SKM-1 treated with dmso at 0.1 percent for 144 hours (cell line): Measurements from ENCODE around the gene DPP7.

Experiments
- DNase-seq: peaks from one replicate; lab custom pipeline; 2025; ENCODE audit not compliant: unreplicated experiment; lab: John Stamatoyannopoulos, UW

The DPP7 gene

GRCh38 chr9:137095664-137096517 is 18.6 kb downstream of the DPP7 start:
- DNase-seq = no peak

DNA sequence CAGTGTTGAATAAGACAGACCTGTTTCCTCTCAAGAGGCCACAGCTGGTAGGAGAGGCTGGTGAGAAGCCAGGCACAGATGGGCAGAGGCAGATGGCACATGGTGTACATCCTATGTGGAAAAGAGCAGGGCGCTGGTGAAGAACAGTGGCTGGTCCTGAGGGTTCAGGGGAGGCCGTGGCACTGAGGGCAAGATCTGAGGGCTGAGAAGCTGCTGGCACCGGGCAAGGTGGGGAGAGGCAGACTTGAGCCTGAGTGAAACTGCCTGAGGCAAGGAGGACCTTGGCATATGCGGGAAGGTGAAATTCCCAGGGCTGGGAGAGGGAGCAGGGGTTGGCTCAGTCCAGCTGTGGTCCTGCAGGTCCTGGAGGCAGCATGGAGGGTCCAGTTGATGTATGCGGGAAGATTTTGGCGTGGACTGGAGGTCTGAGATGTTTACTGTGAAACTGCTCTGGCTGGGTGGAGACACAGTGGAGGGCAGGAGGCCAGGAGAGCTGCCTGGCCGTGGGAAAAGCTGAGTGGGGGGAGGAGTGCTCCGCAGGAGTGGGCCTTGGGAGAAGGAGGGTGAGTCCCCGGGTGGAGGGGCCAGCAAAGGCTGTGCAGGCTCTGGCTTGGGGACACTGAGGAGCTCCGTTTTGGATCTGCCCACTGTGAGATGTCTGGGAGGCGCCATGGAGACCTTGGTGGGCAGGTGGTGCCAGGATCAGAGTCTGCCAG is 25.1 kb downstream of the DPP7 start:
- DNase-seq = no peak

GRCh38 chr9:137088121-137088520 is 26.4 kb downstream of the DPP7 start:
- no peak for DNase-seq

DNA sequence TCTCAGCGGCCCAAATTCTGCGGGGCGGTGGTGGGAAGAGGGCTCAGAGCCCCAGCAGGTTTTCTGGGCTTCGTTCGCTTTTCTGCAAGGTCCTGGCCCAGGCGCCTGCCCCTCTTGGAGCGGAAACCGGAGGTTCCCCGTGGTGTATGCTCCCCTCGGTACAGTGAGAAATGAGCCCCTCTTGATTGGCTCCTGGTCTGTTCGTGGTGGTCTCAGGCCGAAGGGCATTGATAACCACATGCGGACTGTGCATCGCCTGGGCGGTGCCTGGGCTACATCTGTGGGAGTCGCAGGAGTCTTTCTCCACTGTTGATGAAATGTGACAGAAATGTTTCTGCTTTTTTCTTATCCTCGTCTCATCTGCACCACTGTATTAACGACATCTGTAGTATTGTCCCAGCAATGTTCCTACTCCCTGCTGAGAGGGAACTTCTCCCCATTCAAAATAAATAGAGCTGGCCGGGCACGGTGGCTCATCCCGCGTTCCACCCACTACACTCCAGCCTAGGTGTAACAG is 27.1 kb downstream of the DPP7 start:
- DNase-seq = no peak

- DNase-seq = peak; percentile 97
Measured at GRCh38 chr9:137086531-137087408, 27.8 kb downstream of the DPP7 start, which contains the start of gene MAN1B1. TSS of gene MAN1B1 (plus strand) at chr9:137086985. CDS start at chr9:137087000, 15 bp downstream.

- no peak for DNase-seq
Measured at GRCh38 chr9:137085920-137086530, 28.5 kb downstream of the DPP7 start.

GRCh38 chr9:137084526-137084925 is 30.0 kb downstream of the DPP7 start:
- no peak for DNase-seq

DNA sequence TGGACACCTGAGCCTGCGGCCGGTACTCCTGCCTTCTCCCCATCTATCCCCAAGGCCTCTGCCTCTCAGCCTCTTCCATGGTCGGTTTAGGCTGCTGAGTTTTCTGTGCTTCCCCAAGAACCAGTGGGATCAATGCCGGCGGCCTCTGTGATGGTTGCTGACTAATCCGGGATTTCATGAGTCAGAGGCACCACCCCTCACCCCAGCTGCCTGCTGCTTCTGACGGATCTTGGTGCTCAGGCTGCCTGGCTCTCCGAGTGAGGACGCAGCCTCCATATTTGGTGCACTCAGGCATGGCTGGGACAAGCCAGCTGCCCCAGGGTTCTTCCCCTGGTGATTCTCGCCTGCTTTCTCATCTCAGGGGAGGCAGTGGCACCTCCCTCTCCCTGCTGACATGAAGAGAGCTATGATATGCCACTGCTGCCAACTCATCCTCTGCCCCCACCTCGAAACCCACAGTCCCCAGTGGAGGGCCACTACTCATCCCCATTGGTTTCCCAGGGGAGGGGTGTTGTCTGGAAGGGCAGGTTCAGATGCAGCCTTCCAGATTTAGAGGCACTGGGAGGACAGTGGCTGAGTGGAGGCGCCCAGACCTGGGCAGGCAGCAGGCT is 31.0 kb downstream of the DPP7 start:
- DNase-seq = no peak

GRCh38 chr9:137082925-137083290 is 31.6 kb downstream of the DPP7 start:
- DNase-seq = no peak

DNA sequence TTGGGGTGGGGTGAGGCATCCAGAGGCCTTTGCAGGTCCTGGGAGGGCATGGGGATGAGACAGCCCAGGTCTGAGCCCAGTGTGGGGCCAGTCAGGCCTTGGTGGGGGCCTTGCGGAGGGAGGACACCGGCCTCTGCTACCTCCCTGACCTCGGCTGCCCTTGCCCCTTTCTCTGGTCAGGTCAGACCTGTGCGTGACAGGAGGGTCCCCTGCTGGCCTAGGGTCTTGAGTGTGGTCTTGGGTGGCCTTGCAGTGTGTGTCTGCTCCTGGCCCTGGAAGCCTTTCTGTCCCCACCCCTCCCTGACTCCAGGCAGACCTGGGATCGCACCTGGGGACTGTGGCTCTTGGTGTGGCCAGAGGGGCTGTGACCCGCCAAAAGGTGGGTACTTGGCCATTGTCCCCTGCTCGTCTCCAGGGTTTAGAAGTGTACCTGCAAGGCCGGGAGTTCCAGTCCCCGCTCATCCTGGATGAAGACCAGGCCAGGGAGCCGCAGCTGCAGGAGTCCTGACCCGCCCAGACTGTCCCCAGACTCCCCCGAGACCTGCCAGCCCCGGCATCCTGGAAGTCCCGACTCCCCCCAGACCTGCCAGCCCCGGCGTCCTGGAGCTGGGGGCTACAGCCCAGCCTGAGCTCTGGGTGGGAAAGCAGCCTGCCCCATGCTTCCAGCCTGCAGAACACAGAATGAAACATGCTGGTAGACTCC is 32.2 kb downstream of the DPP7 start:
- no peak for DNase-seq

- no peak for DNase-seq
Measured at GRCh38 chr9:137080260-137081122, 34.0 kb downstream of the DPP7 start.

- DNase-seq = no peak
Measured at GRCh38 chr9:137079401-137079787, 35.1 kb downstream of the DPP7 start.

DNA sequence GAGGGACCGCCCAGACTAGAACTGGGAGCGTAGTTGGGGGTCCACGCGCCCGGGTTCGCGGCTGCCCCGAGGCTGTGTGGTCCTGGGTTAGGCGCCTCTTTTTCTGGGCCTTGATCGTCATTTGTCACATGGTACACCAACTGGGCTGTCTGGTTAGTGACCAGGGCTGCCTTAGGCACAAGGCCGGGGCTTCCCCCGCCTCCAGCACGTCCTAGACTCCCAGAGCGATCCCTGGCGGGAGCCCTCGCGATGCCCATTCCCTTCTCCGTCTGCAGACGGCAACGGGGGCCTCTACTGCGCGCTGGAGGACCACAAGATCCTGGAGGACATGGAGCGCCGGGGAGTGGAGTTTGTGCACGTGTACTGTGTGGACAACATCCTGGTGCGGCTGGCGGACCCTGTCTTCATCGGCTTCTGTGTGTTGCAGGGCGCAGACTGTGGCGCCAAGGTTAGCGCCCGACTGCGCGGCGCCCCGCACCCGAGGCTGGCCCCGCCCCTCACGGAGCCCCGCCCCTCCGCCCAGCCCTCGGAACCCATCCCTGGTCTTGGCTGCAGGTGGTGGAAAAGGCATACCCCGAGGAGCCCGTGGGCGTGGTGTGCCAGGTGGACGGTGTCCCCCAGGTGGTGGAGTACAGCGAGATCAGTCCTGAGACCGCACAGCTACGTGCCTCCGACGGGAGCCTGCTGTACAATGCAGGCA is 35.7 kb downstream of the DPP7 start:
- no peak for DNase-seq

GRCh38 chr9:137077758-137078693 is 36.5 kb downstream of the DPP7 start:
- DNase-seq = no peak

GRCh38 chr9:137077010-137077747 is 37.4 kb downstream of the DPP7 start, which contains the start of gene UAP1L1:
TSS of gene UAP1L1 (plus strand) at chr9:137077517. CDS start at chr9:137077533, 16 bp downstream.
- DNase-seq = no peak

DNA sequence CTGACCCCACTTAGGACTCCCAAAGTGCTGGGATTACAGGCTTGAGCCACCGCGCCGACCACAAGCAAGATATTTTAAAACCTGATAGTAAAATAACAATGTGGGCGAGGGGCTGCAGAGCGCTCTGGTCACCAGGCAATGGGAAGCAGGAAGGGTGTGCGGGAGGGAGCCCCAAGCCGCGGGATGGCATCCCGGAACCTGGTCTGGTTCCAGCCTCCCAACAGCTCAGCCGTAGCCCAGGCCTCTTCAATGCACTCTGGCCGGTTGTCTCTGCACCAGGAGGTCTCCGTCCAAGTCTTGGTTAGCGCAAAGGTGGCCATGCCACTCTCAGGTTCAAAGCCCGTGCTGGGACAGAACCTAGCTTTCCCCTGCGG is 37.9 kb downstream of the DPP7 start:
- DNase-seq = no peak
